ENCODE results near the gene NLRC4.
"Not testable (repeated sequence)": the region's sequence is repeated elsewhere in the genome, so short reads cannot be mapped to it uniquely, and the experiment has no call there.

NLRC4 gene

GRCh38 chr2:32242331-32242730, 22.4 kb downstream of the NLRC4 start:
- DNase-seq (ENCODE audit: low read depth, low spot score), result no peak

- DNase-seq (ENCODE audit: low read depth, low spot score), result no peak
Observed at GRCh38 chr2:32237996-32238395, 26.7 kb downstream of the NLRC4 start.

DNA sequence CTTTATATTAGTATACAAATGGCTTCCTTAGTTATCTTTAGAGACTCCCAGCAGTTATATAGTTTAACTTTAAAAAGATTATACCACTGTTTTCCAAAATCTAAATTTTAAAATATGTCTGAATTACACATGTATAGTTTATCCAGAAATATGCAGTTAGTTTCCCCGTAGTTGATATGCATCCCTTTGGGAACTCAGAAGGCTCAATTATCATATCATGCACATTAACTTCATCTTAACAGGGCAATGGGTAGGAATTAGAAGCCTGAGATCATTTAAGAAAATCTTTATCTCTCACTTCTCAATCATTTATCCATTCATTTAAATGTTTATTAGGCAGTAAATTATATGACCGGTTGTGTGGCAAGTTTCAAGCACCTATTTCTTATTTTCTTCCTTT, 27.2 kb downstream of the NLRC4 start:
- no peak for DNase-seq (ENCODE audit: low read depth, low spot score)

DNA sequence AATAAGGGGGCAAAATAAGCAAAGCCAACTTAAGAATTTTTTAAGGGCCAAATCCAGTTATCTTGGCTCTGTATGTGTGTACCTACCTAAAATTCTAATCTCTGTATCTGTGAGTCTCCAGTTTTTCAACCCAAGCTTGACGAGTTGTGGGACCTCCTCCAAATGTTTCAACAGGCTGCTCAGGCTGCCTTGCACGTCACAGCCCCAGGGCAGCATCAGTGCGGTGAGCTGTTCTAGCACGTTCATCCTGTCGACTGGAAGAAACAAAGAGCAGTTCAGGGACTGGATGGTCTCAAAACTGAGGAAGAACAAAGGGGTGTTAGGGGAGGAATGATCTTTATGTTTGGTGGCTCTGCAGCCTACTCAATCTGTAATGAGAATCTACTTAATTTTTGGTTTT, 29.4 kb downstream of the NLRC4 start:
- DNase-seq (ENCODE audit: low read depth, low spot score), result no peak

- no peak for DNase-seq (ENCODE audit: low read depth, low spot score)
Observed at GRCh38 chr2:32231959-32232358, 32.7 kb downstream of the NLRC4 start.

DNA sequence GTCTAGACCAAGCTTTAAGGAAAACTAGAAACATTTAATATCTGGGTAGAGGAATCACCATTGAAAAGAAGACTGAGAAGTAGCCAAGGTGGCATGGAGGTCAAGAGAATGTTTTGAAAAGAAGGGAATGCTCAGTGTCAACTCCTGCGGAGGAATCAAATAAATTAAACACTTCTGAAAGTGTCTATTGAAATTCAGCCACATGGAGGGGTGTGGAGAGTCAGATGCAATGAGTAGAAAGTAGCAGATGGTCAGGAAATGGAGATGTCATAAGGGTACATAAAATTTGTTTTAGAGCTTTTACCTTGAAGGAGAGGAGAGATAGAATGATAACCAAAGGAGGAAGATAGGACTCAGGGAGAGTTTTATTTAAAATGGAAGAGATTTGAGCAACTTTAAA, 35.1 kb downstream of the NLRC4 start:
- no peak for DNase-seq (ENCODE audit: low read depth, low spot score)

DNA sequence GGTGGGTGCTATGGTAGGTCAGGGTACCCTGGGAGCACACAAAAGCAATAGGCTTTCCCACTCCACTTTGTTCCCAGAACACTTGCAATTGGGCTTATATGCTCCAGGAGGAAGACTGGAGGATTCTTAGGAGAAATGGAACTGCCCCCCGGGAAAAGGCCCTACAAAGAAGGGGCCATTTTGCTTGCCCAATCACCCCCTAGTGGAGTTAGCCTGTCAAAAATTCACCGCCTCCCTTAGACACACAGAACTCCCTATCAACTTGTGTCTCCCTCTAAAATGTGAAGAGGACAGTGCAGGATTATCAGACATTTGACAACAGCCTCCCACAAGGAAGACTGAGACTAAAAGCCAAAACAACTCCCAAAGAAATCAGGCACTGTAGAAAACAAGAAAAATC, 36.5 kb downstream of the NLRC4 start:
- no peak for DNase-seq (ENCODE audit: low read depth, low spot score)

DNA sequence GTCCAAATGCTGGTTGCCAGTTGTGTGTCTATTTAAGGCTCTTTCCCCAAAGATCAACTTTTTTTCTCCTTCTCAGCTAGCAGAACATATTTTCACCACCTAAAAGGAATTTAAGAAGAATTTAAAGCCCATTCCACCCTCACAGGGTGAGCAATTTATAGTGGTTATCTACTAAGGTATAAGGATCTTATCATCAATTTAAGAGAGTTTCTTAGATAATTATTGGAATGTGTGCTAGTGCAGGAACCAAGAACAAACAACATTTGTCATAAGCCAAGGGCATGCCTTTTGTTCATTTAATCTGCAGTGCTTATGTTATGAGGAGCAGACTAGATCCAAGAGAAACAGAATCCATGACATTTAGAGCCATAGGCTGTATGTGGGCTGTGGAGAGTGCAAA, 37.2 kb downstream of the NLRC4 start:
- DNase-seq (ENCODE audit: low read depth, low spot score), result no peak

DNA sequence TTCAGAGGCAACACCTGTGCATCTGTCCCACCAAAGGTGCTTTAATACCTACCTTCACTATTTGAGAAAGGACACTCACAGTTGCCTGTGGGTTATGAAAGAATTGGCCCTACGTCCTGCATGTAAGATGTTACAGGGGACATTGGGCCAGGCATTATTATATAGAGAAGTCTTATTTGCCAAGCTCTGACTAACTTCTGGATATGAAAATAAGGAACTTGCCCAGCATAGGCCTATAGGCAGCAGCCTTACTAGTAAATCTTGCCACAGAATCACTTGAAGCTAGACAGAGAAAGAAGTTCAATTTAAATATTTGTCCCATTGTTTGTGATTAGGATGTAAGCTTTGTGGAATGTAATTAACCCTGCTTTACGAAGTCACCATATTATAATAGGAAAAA, 41.7 kb downstream of the NLRC4 start:
- DNase-seq (ENCODE audit: low read depth, low spot score), result no peak

DNA sequence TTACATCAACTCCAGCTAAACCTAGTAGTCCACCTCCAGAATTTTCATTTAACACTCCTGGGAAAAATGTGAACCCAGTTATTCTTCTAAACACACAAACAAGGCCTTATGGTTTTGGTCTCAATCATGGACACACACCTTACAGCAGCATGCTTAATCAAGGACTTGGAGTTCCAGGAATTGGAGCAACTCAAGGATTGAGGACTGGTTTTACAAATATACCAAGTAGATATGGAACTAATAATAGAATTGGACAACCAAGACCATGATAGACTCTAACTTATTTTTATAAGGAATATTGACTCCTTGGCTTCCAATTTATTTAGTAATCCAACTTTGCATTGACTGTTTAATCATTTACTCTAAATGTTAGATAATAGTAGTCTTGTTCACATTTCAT, 44.2 kb downstream of the NLRC4 start:
- no peak for DNase-seq (ENCODE audit: low read depth, low spot score)

DNA sequence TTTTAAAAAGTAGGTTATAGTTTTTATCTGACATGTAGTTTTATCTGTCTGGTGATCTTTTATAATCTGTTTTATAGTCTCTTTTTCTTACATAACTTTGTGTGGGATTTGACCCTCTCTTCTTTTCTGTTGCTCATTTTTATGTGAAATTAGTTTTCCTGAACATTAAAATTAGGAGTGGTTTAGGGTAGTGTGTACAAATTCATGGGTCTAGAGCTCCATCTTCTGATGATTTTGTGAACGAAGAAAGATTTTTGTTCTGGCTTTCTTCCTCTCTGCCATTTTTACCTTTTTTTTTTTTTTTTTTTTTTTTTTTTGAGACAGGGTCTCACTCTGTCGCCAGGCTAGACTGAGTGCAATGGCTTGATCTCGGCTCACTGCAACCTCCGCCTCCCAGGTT, 52.4 kb downstream of the NLRC4 start:
- no peak for DNase-seq (ENCODE audit: low read depth, low spot score)

- no peak for DNase-seq (ENCODE audit: low read depth, low spot score)
Observed at GRCh38 chr2:32210767-32211408, 53.8 kb downstream of the NLRC4 start.

GRCh38 chr2:32203428-32203827, 61.3 kb downstream of the NLRC4 start:
- not testable (repeated sequence) for DNase-seq (ENCODE audit: low read depth, low spot score)

- DNase-seq (ENCODE audit: low read depth, low spot score), result no peak
Observed at GRCh38 chr2:32200814-32201213, 63.9 kb downstream of the NLRC4 start.

DNA sequence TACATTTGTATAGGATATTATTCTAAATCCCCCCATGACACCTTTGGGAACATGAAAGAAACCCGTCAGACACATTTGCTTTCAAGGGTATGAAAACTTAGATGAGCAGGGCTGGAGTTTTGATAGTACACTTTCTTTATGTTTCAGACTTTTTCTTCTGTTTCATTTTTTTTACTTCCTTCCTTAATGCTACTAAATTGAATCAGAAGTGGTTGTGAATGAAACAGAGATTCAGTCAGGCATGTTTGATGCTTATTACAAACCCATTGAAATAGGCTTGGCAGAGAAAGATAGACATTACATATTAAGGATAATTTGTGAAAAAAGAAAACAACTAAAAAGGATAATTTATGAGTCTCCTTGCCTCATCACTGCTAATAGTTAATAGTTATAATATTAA, 72.3 kb downstream of the NLRC4 start:
- DNase-seq (ENCODE audit: low read depth, low spot score), result no peak

GRCh38 chr2:32189011-32189410, 75.7 kb downstream of the NLRC4 start:
- DNase-seq (ENCODE audit: low read depth, low spot score), result no peak

DNA sequence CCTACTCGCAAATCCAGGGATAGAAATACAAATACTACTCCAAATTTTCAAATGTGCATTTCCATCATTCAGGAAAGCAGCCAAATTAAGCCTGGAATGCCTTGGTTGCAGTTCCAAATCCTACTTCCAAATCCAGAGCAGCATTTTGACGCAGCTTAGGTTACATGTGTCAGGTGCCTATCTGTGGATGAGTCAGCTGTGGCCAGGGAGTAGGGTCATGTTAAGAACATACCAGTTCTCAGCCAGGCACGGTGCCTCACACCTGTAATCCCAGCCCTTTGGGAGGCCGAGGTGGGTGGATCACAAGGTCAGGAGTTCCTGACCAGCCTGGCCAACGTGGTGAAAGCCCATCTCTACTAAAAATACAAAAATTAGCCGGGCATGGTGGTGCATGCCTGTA, 82.0 kb downstream of the NLRC4 start:
- DNase-seq (ENCODE audit: low read depth, low spot score), result no peak
